Endothelial cell of umbilical vein (primary cell): ENCODE measurements around the gene COPS3. TPM values are rescaled to one million over a fixed set of nuclear protein-coding genes. Genes with fewer than 3 reads are reported as not detected.

Experiments used
- BruUV-seq: library from RNA; stranded (reverse); fragments of 400-500 nt; replicated peaks from 2 replicates; lab custom pipeline; 2021; lab: Mats Ljungman, UMichigan
- CTCF ChIA-PET: fragments of 300-600, 350-600 bp; sonication (Branson Sonifier 250); formaldehyde crosslinking; loops from one replicate; lab custom pipeline; 2021; ENCODE audit warnings: antibody characterized with exemption, inconsistent platforms; lab: Charles Lee
- POLR2A ChIA-PET: fragments of 300-600, 350-600 bp; sonication (Branson Sonifier 250); formaldehyde crosslinking; loops from one replicate; lab custom pipeline; 2021; ENCODE audit warnings: antibody characterized with exemption, inconsistent platforms; lab: Charles Lee
- DNase-seq: peaks from one replicate; pipeline ENCODE4 v3.0.0-alpha.2; 2011; ENCODE audit warnings: low read depth, low spot score
- FAIRE-seq: peaks from 2 replicates; lab custom pipeline; 2011; peaks lifted over from hg19 to GRCh38; lab: Jason Lieb, UNC
- H2AFZ ChIP-seq: 2 replicates; pipeline ENCODE4 v1.6.0; 2012; ENCODE audit warnings: low read depth, low read length, control low read depth, inconsistent platforms
- H3K27ac ChIP-seq: 2 replicates; pipeline ENCODE4 v1.5.1; 2011; ENCODE audit warnings: low read depth, mild to moderate bottlenecking, control low read depth, low read length, moderate library complexity; ENCODE audit not compliant: insufficient read depth
- H3K27me3 ChIP-seq, 2 experiments: 2 replicates each; pipeline versions ENCODE4 v1.6.0 to v1.6.1; 2011; ENCODE audit warnings: low read length in 2 of 2, mixed read lengths in 1 of 2; ENCODE audit not compliant: control insufficient read depth in 2 of 2, insufficient read depth in 2 of 2
- H3K36me3 ChIP-seq, 2 experiments: 2 replicates in 1 of 2; 3 replicates in 1 of 2; pipeline ENCODE4 v1.5.1; 2011; ENCODE audit warnings: low read length in 2 of 2, mild to moderate bottlenecking in 1 of 2, moderate library complexity in 1 of 2; ENCODE audit not compliant: control insufficient read depth in 2 of 2, insufficient read depth in 2 of 2; ENCODE audit errors: extremely low read depth in 1 of 2
- H3K4me1 ChIP-seq: 3 replicates; pipeline ENCODE4 v1.5.1; 2011; ENCODE audit warnings: mild to moderate bottlenecking, low read length; ENCODE audit not compliant: control insufficient read depth, insufficient read depth; ENCODE audit errors: extremely low read depth
- H3K4me2 ChIP-seq: 2 replicates; pipeline ENCODE4 v1.6.1; 2011; ENCODE audit warnings: low read length, control low read depth, mixed read lengths; ENCODE audit not compliant: insufficient read depth
- H3K4me3 ChIP-seq, 3 experiments: fragments of 200-600 bp in 1 of 3; sonication (generic), shearing (Covaris generic) in 1 of 3; replicated peaks in 1 of 3; 2 replicates each; pipeline ENCODE4 v1.5.1; 2011 to 2016; ENCODE audit warnings: control low read depth in 3 of 3, low read length in 3 of 3, mild to moderate bottlenecking in 2 of 3, inconsistent platforms in 1 of 3, low read depth in 1 of 3, moderate library complexity in 1 of 3; ENCODE audit not compliant: insufficient read depth in 1 of 3
- H3K79me2 ChIP-seq: 2 replicates; pipeline ENCODE4 v1.6.0; 2012; ENCODE audit warnings: low read length, inconsistent platforms; ENCODE audit not compliant: control insufficient read depth, insufficient read depth
- H3K9ac ChIP-seq: replicated peaks from 2 replicates; pipeline ENCODE3; 2011; ENCODE audit warnings: low read length, control low read depth; ENCODE audit not compliant: insufficient read depth; ENCODE audit errors: extremely low read depth
- H3K9me1 ChIP-seq: replicated peaks from 3 replicates; pipeline ENCODE4 v1.6.0; 2011; ENCODE audit warnings: mild to moderate bottlenecking, low read length; ENCODE audit not compliant: control insufficient read depth, insufficient read depth; ENCODE audit errors: extremely low read depth
- H3K9me3 ChIP-seq: replicated peaks from 2 replicates; pipeline ENCODE4 v1.5.1; 2012; ENCODE audit warnings: low read length, inconsistent platforms; ENCODE audit not compliant: control insufficient read depth, insufficient read depth
- H4K20me1 ChIP-seq: replicated peaks from 2 replicates; pipeline ENCODE3; 2011; ENCODE audit warnings: mild to moderate bottlenecking, low read length; ENCODE audit not compliant: control insufficient read depth, insufficient read depth; ENCODE audit errors: extremely low read depth
- CTCF ChIP-seq, 2 donors: IDR thresholded peaks; 1 replicate in 1 of 2; 2 replicates in 1 of 2; pipeline ENCODE4 v1.5.1; 2011; ENCODE audit warnings: low read length in 2 of 2, mild to moderate bottlenecking in 2 of 2, moderate library complexity in 2 of 2, control low read depth in 1 of 2, inconsistent platforms in 1 of 2, low read depth in 1 of 2; ENCODE audit not compliant: insufficient read depth in 1 of 2; ENCODE audit errors: extremely low read depth in 1 of 2
- FOS ChIP-seq: IDR thresholded peaks from 2 replicates; pipeline ENCODE4 v1.6.1; 2011; ENCODE audit warnings: mild to moderate bottlenecking, low read length, moderate library complexity, borderline replicate concordance; ENCODE audit not compliant: insufficient read depth
- GATA2 ChIP-seq: IDR thresholded peaks from 2 replicates; pipeline ENCODE4 v1.7.0; 2011; ENCODE audit warnings: low read depth, mild to moderate bottlenecking, moderate library complexity, mixed read lengths, low read length; ENCODE audit not compliant: insufficient read length, insufficient read depth
- MYC ChIP-seq: IDR thresholded peaks from one replicate; pipeline ENCODE4 v1.6.1; 2011; ENCODE audit warnings: mild to moderate bottlenecking, low read depth, low read length
- POLR2A ChIP-seq: IDR thresholded peaks from 2 replicates; pipeline ENCODE4 v1.6.1; 2012; ENCODE audit warnings: low read depth, mild to moderate bottlenecking, control low read depth, low read length
- dilution Hi-C: fragments of 300-500 bp; cut with MboI; formaldehyde crosslinking; loops from one replicate; pipeline ENCODE4 v1.15.0; 2019; ENCODE audit warnings: low sequenced_read_pairs; ENCODE audit not compliant: extremely low pct_ligation_motif_present
- intact Hi-C: fragments of 100-400 bp; cut with micrococcal nuclease; formaldehyde crosslinking; loops from one replicate; pipeline ENCODE4 v1.10.0; 2022
- polyA plus RNA-seq, 4 experiments: library from polyadenylated mRNA; depleted of rRNA in 3 of 4; stranded (reverse) in 3 of 4; unstranded in 1 of 4; fragments of >200 nt; gene quantifications; 2 replicates each; pipeline versions ENCODE4 v1.2.1 to v1.2.3, GENCODE V29; 2011 to 2012; ENCODE audit warnings: missing spikeins in 1 of 4
- total RNA-seq: library from RNA; stranded (reverse); gene quantifications from 2 replicates; pipeline ENCODE4 v1.2.3, GENCODE V29; 2021

Gene COPS3
- total and polyA plus RNA-seq, 2 donors (not counting 3 experiments of a cell fraction or from before 2014, with no cell fraction given): 54.8 to 80.9 TPM

GRCh38 chr17:17275971-17276370 is 5.1 kb downstream of the COPS3 start:
- H3K9me1 ChIP-seq: no peaks in the 10 kb centered on the region
- intact Hi-C loops (no loop called here), dilution Hi-C loops (no loop called here)
- peaks cover 48% of the 10 kb centered on the region for H3K79me2 ChIP-seq
- peaks cover 8% of the 10 kb centered on the region for H3K4me1 ChIP-seq
- DNase-seq (no peak), FAIRE-seq (no peak)
- no peak overlapping the region for H3K4me2 ChIP-seq
- ChIA-PET POLR2A (no interaction called here), CTCF (no interaction called here)
- TF ChIP-seq CTCF (IDR thresholded peaks at IDR 0.05; ENCODE audit: extremely low read depth in 1 of 2, insufficient read depth in 1 of 2, low read depth in 1 of 2, low read length in 2 of 2) (no peak), FOS (no peak), GATA2 (no peak), POLR2A (no peak), MYC (no peak)
- H3K9ac ChIP-seq: no peak overlapping the region
- H3K9me3 ChIP-seq: no peaks in the 10 kb centered on the region
- H3K4me3 ChIP-seq: no peak overlapping the region
- BruUV-seq: no TSS peak
- peaks cover 6 to 9% of the 10 kb centered on the region in 2 experiments for H3K36me3 ChIP-seq
- H2AFZ ChIP-seq: no peak overlapping the region
- H3K27ac ChIP-seq: no peak overlapping the region
- H4K20me1 ChIP-seq: no peaks in the 10 kb centered on the region
- H3K27me3 ChIP-seq: no peaks in the 10 kb centered on the region
